Measurements from ENCODE around the gene NAPEPLD.
"Not testable (repeated sequence)": the region's sequence is repeated elsewhere in the genome, so short reads cannot be mapped to it uniquely, and the experiment has no call there.

NAPEPLD gene

GRCh38 chr7:103143868-103144267 lies 5.0 kb downstream of the NAPEPLD start:
- DNase-seq: no peak

GRCh38 chr7:103142494-103142893 lies 6.4 kb downstream of the NAPEPLD start:
- no peak for DNase-seq

- DNase-seq: no peak
Observed at GRCh38 chr7:103141753-103142404, 7.0 kb downstream of the NAPEPLD start.

DNA sequence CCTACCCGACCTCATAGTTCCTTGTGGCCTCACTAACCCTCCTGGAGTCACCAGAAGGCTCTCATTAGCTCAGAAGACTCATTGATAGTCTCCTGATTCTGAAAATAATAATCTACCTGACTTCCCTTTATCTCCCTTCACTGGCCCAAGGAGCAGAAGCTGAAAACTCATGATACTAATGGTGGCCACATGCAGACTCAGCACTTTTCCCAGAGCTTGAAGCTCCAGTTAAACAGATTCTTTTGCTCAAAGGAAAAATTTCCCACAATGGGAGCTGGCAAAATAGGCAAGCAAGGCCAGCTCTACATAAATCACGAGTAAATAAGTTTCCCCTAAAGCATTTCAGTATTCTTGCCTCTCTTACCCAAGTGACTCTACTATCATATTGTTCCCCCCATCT lies 8.2 kb downstream of the NAPEPLD start:
- no peak for DNase-seq

GRCh38 chr7:103140061-103140460 lies 8.8 kb downstream of the NAPEPLD start:
- no peak for DNase-seq

DNA sequence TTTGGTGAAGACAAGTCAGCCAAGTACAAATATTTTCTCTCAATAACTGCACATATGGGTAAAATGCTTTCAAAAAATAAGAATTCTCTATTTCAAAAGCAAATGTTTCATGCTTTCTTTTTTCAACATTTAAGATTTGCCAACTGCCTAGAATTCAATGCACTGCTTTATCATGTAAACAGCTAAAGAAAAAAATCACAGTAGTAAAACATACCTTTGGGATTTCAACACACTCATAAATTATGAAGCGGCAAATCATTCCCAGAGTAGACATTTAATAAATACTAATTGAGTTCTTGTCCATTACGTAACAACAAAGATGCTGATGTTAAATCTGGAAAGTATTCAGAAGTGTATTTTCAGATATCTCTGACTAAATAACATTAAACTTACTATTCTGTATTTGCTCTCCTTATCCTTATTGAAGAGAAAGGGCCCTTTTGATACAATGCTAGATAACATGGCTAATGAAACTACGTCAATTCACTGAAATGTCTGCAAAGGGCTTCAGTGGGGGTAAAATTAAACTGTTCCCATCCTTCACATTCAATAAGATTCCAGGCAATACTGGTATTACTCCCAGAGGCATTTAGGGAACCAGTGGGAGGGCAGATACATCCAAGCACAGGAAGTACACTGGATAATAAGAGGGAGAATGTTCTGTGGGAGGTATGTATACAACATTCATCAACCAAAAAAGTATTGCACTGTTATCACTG lies 13.9 kb downstream of the NAPEPLD start:
- no peak for DNase-seq

GRCh38 chr7:103132995-103133688 lies 15.8 kb downstream of the NAPEPLD start:
- no peak for DNase-seq

DNA sequence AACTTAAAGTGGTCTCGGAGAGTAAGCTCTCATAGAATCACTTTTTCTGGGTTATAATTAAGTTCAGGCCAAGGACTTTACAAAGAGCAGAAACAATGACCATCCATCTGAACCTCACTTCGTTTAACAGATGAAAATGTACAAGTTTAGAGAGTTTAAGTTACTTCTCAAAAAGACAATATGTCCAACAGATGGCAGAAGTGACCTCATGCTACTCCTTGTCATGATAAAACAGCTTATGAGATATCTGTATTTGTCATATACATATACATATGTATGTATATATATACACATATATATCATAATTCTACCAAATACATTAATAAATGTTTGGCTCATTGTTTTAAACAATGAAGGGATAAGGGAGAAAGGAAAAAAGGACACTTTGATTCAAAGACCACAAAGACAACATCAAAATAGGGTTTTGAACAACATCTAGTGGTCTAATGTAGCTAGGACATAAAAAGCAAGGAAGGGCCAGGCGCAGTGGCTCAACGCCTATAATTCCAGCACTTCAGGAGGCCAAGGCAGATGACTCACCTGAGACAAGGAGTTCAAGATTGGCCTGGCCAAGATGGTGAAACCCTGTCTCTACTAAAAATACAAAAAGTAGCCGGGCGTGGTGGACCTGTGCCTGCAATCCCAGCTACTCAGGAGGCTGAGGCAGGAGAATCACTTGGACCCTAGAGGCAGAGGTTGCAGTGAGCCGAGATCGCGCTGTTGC lies 17.8 kb downstream of the NAPEPLD start:
- no peak for DNase-seq

DNA sequence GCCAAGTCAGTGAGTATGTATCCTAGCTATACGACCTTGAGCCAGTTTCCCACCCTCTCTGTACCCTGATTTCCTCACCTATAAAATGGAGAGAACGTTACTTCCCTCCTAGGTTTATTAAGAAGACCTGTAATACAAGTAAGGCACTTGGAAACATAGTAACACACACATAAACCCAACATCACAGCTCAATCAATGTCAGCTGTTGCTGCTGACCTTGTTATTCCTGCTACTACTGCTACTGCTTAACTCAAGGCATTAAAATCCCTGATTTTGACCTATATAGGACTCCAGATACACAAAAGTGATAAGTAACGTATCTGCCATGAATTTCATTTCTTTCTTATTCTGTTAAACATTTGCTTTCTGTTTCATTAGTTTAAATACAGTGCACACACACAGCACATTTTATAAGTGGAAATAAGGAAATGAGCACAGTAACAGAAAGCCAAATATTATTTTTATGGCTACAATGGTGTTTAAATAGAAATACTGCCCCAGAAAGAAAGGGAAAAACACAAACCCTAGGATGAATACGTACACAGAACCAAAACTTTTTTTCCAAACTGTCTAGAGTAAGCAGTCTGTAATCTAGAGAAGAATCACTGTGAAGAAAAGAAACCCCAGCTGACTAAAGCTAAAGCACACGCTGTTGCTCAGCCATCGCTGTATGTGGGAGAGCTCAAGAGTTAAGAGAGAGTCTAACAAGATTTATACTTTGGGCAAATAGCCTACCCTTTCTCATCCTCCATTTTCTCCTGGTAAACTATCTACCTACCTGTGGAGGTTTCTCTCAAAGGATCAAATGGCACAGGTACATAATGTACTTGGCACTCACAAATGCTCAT lies 19.0 kb downstream of the NAPEPLD start:
- DNase-seq: no peak

GRCh38 chr7:103127006-103127405 lies 21.9 kb downstream of the NAPEPLD start:
- no peak for DNase-seq

DNA sequence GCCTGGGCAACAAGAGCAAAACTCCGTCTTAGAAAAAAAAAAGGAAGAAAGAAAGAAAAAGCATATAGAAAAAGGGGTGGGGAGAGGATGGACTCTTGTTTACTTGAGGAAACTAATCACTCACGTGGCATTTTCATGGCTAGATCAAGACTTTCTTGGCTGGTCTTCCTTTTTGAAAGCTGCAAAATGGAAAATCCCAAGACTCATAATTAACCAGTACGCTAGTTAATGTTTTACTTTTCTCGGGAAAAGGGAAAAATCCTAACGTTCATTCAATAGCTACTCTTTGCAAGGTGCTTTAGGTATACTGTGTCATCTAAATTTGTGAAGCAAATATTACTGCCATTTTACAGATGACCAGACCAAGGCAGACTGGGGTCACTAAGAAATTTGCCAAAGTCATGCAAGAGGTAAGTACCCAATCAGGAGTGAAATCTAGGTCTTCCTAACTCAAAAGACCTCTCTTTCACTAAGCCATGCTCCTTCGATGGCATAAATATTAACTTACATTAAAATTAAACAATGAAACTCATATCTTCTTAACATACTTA lies 24.4 kb downstream of the NAPEPLD start:
- DNase-seq: no peak

GRCh38 chr7:103123529-103123928 lies 25.4 kb downstream of the NAPEPLD start:
- DNase-seq: no peak

DNA sequence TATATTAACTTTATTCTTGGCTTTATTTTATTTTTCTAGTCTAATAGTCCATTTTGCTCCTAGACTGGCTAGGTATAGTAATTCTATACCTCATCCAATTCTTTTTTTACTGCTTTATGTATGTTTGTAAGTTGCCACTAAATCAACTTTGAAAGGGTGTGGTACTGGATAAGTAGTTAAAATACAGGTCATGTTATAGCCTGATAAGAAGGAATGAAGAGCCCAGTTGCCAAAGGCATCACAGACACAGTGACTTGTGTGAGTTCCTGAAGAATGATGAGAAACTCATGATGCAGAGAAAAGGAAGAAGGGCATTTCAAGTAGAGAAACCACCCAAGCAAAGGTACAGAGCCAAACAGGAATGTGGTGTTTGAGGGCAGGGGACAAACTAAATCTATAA lies 27.3 kb downstream of the NAPEPLD start:
- DNase-seq: no peak

- DNase-seq: no peak
Observed at GRCh38 chr7:103120362-103120761, 28.5 kb downstream of the NAPEPLD start.

GRCh38 chr7:103119791-103120291 lies 29.1 kb downstream of the NAPEPLD start:
- no peak for DNase-seq

GRCh38 chr7:103117465-103117864 lies 31.4 kb downstream of the NAPEPLD start:
- no peak for DNase-seq

GRCh38 chr7:103116991-103117390 lies 31.9 kb downstream of the NAPEPLD start:
- DNase-seq: no peak

- DNase-seq: no peak
Observed at GRCh38 chr7:103116511-103116910, 32.4 kb downstream of the NAPEPLD start.

GRCh38 chr7:103115771-103116170 lies 33.1 kb downstream of the NAPEPLD start:
- DNase-seq: no peak

DNA sequence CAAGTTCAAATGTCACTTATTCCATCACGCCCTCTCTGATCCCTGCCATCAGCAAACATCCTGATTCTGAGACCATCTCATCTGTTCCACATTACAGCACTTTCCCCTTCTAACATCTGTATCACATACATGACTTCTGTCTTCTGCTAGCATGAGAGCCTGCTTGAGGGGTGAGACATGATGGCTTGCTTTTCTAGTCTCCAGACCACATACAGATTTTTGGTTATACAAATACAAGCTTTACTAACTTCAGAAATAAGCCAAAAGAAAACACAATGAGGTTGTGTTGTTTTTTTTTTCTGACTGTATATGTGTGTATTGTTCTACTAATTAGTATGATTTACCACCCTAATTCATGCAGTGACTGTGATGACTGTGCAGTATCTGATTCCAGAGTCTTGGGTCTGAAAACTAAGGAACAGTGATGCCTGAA lies 34.3 kb downstream of the NAPEPLD start:
- no peak for DNase-seq

DNA sequence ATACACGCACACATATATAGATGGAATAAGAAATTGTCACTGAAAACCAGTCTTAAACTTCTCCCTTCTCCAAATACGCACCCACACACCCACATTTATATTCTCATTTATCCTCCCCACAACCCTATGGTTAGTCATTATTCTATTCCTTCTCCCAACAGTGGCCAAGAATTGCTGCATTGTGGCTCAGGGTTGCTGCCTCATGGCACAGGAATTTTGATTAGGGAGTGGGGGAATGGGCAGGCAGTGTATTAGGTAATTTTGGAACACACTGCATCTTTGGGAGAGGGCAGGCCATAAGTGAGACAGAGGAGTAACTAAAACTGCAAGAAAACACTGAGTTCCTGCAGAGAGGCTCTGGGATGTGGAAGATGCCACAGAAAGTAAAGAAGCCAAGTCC lies 35.7 kb downstream of the NAPEPLD start:
- no peak for DNase-seq

GRCh38 chr7:103106703-103107070 lies 42.2 kb downstream of the NAPEPLD start:
- not testable (repeated sequence) for DNase-seq
